A549 (cell line): ENCODE results near the gene CTAGE9. TPM values are rescaled to one million over a fixed set of nuclear protein-coding genes. Genes with fewer than 3 reads are reported as not detected.

ENCODE experiments used
- ATAC-seq, 2 experiments: fragments of 200-7000 bp in 1 of 2; fragments of >200 bp in 1 of 2; cut with Nextera tagmentation in 1 of 2; cut with Tn5 transposase in 1 of 2; 3 replicates each; pipeline versions ENCODE4 v1.8.0 to v1.9.1; 2018 to 2020; ENCODE audit warnings: mild to moderate bottlenecking in 1 of 2, moderate library complexity in 1 of 2
- CTCF ChIA-PET: fragments of 300-600 bp; sonication (Branson Sonifier 250); formaldehyde crosslinking; extraction: SDS; loops from one replicate; lab custom pipeline; 2021; ENCODE audit warnings: antibody characterized with exemption, inconsistent platforms; lab: Yijun Ruan, JAX
- POLR2A ChIA-PET: fragments of 350-600 bp; formaldehyde crosslinking; extraction: SDS; loops from one replicate; lab custom pipeline; 2021; ENCODE audit warnings: antibody characterized with exemption, inconsistent platforms; lab: Yijun Ruan, JAX
- DNase-seq, 2 experiments: peaks; one replicate each; pipeline versions ENCODE4 v3.0.0 to v3.0.0-alpha.2; 2011 to 2016; ENCODE audit warnings: low read depth in 1 of 2, low spot score in 1 of 2
- FAIRE-seq: peaks from 2 replicates; lab custom pipeline; 2011; peaks lifted over from hg19 to GRCh38; lab: Jason Lieb, UNC
- H3K27ac ChIP-seq, 2 experiments: fragments of >200 bp; sonication (Bioruptor Twin); formaldehyde crosslinking; 3 replicates each; pipeline ENCODE4 v1.5.1; 2016 to 2017
- H3K4me1 ChIP-seq: fragments of >200 bp; sonication (Bioruptor Twin); formaldehyde crosslinking; 3 replicates; pipeline ENCODE4 v1.6.1; 2016
- H3K4me2 ChIP-seq: fragments of >200 bp; sonication (Bioruptor Twin); formaldehyde crosslinking; 3 replicates; pipeline ENCODE4 v1.6.1; 2016
- H3K4me3 ChIP-seq: fragments of >200 bp; sonication (Bioruptor Twin); formaldehyde crosslinking; 3 replicates; pipeline ENCODE4 v1.5.1; 2016
- H3K9me3 ChIP-seq: fragments of >200 bp; sonication (Bioruptor Twin); formaldehyde crosslinking; 3 replicates; pipeline ENCODE4 v1.6.1; 2016
- BHLHE40 ChIP-seq: IDR thresholded peaks from 2 replicates; pipeline ENCODE4 v1.6.1; 2012; ENCODE audit warnings: low read depth, low read length, inconsistent platforms
- CHD2 ChIP-seq: fragments of 150-350 bp; IDR thresholded peaks from 2 replicates; pipeline ENCODE4 v1.6.1; 2014; ENCODE audit warnings: low read length; ENCODE audit not compliant: partially characterized antibody
- CHD4 ChIP-seq: fragments of 200-600 bp; sonication (generic); IDR thresholded peaks from 2 replicates; pipeline ENCODE4 v1.6.1; 2016; ENCODE audit warnings: antibody characterized with exemption, mild to moderate bottlenecking, borderline replicate concordance
- EHF ChIP-seq: fragments of 250-450 bp; sonication (Bioruptor Pico); IDR thresholded peaks from 2 replicates; pipeline ENCODE4 v1.5.0; 2020; ENCODE audit warnings: mild to moderate bottlenecking
- EHMT2 ChIP-seq: fragments of 200-600 bp; sonication (generic); IDR thresholded peaks from 2 replicates; pipeline ENCODE4 v1.6.1; 2016; ENCODE audit warnings: antibody characterized with exemption, low read depth, mild to moderate bottlenecking, moderate library complexity
- FOSL2 ChIP-seq, 2 experiments: fragments of 450-650 bp in 1 of 2; fragments of >200 bp in 1 of 2; sonication (Bioruptor Twin) in 1 of 2; formaldehyde crosslinking; IDR thresholded peaks; 2 replicates each; pipeline versions ENCODE4 v1.5.0 to v1.6.1; 2016 to 2020; ENCODE audit warnings: mild to moderate bottlenecking in 1 of 2, moderate library complexity in 1 of 2
- FOXS1 ChIP-seq: fragments of 250-450 bp; sonication (Bioruptor Pico); IDR thresholded peaks from 2 replicates; pipeline ENCODE4 v1.5.0; 2020; ENCODE audit warnings: mild to moderate bottlenecking, moderate library complexity
- GATA3 ChIP-seq: IDR thresholded peaks from 2 replicates; pipeline ENCODE4 v1.6.1; 2012; ENCODE audit warnings: borderline replicate concordance
- JUN ChIP-seq, 2 experiments: fragments of >200 bp; sonication (Bioruptor Twin); formaldehyde crosslinking; IDR thresholded peaks; 2 replicates in 1 of 2; 3 replicates in 1 of 2; pipeline ENCODE4 v1.6.1; 2016 to 2017
- KDM1A ChIP-seq: fragments of 200-600 bp; sonication (generic); IDR thresholded peaks from 2 replicates; pipeline ENCODE4 v1.6.1; 2016; ENCODE audit warnings: low read depth, mild to moderate bottlenecking
- KDM5A ChIP-seq: fragments of 200-600 bp; sonication (generic); IDR thresholded peaks from 2 replicates; pipeline ENCODE4 v1.6.1; 2016; ENCODE audit warnings: antibody characterized with exemption, mild to moderate bottlenecking
- NPAS2 ChIP-seq: fragments of 250-450 bp; sonication (Bioruptor Pico); IDR thresholded peaks from 2 replicates; pipeline ENCODE4 v1.8.0; 2022; ENCODE audit warnings: mild to moderate bottlenecking, moderate library complexity, borderline replicate concordance
- POLR2A ChIP-seq: IDR thresholded peaks from 2 replicates; pipeline ENCODE4 v1.6.1; 2012; ENCODE audit warnings: mild to moderate bottlenecking, low read length
- RARB ChIP-seq: fragments of 250-450 bp; sonication (Bioruptor Pico); IDR thresholded peaks from 2 replicates; pipeline ENCODE4 v1.8.0; 2021; ENCODE audit warnings: mild to moderate bottlenecking, moderate library complexity
- RFX5 ChIP-seq: fragments of 450-650 bp; IDR thresholded peaks from 2 replicates; pipeline ENCODE4 v1.7.1; 2014; ENCODE audit warnings: antibody characterized with exemption, mild to moderate bottlenecking, moderate library complexity
- SREBF2 ChIP-seq: fragments of 450-650 bp; IDR thresholded peaks from 2 replicates; pipeline ENCODE4 v1.6.1; 2014; ENCODE audit warnings: mild to moderate bottlenecking, moderate library complexity
- TP53 ChIP-seq: fragments of 250-450 bp; sonication (Bioruptor Pico); IDR thresholded peaks from 2 replicates; pipeline ENCODE4 v1.5.0; 2021; ENCODE audit warnings: mild to moderate bottlenecking, moderate library complexity
- ZSCAN20 ChIP-seq: fragments of 250-450 bp; sonication (Bioruptor Pico); IDR thresholded peaks from 2 replicates; pipeline ENCODE4 v1.8.0; 2022; ENCODE audit warnings: mild to moderate bottlenecking, moderate library complexity
- WGBS: methylation state at CpG from one replicate; pipeline ENCODE4 v1.1.6; 2017; ENCODE audit errors: missing lambda C conversion rate; 5-methylcytosine and 5-hydroxymethylcytosine counted together
- polyA plus RNA-seq, 4 experiments: library from polyadenylated mRNA; depleted of rRNA in 3 of 4; stranded (reverse); fragments of >200 nt; fragmentation: RNase III in 1 of 4; extraction: RNeasy Plus Mini Kit Qiagen cat#74134 plus additional on column Dnase treatment in 1 of 4; gene quantifications; 2 replicates in 3 of 4; 3 replicates in 1 of 4; pipeline ENCODE4 v1.2.3, GENCODE V29; 2011 to 2017
- TF ChIP-seq, protein P1 (sequence below): fragments of >200 bp; sonication (Bioruptor Twin); formaldehyde crosslinking; IDR thresholded peaks from 2 replicates; pipeline ENCODE4 v1.6.1; 2016
- TF ChIP-seq, protein P2 (sequence below): fragments of 150-350 bp; IDR thresholded peaks from 2 replicates; pipeline ENCODE4 v1.6.1; 2014; ENCODE audit warnings: low read depth, mild to moderate bottlenecking, low read length
- TF ChIP-seq, protein P3 (sequence below): fragments of >200 bp; sonication (Bioruptor Twin); formaldehyde crosslinking; IDR thresholded peaks from 3 replicates; pipeline ENCODE4 v1.5.1; 2016
- TF ChIP-seq, protein P4 (sequence below): IDR thresholded peaks from 2 replicates; pipeline ENCODE4 v1.6.1; 2012
- TF ChIP-seq, protein P5 (sequence below): fragments of >200 bp; sonication (Bioruptor Twin); formaldehyde crosslinking; IDR thresholded peaks from 3 replicates; pipeline ENCODE4 v1.6.1; 2016

The CTAGE9 gene
- polyA plus RNA-seq, 2 of the 4 experiments (the other 2 are of a cell fraction) = not detected

DNA sequence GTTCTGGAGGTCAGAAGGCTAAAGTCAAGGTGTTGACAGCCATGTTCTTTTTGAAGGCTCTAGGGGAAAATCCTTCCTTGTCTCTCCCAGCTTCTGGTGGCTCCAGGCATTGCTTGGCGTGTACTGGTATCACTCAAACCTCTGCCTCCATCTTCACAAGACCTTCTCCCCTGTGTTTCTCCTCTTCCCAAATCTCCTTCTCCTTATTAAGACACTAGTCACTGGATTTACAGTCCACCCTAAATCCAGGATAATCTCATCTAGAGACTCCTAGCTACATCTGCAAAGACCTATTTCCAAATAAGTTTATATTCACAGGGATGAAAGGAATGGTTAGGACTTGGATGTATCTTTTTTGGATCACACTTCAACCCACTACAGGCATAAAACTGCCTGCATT is 26.0 kb upstream of the CTAGE9 start:
- DNase-seq (no peak), ATAC-seq (no peak), FAIRE-seq (no peak)
- Histone ChIP-seq H3K4me2 (no peak overlapping the region), H3K9me3 (no peaks in the 10 kb centered on the region), H3K4me1 (no peaks in the 10 kb centered on the region), H3K4me3 (no peak overlapping the region), H3K27ac (no peak overlapping the region)
- ChIA-PET CTCF (interaction anchor here (0.7 kb wide), 2 partner anchors 42 to 178 kb away, joined by 3 read pairs; no protein-coding TSS in a partner anchor), POLR2A (no interaction called here)
- WGBS = 75% methylated on average over 1 of the region's 1 CpG
- TF ChIP-seq SREBF2 (no peak), CHD4 (no peak), FOSL2 (IDR thresholded peaks at IDR 0.05) (no peak), FOSL2 (CRISPR knock-in tag; IDR thresholded peaks at IDR 0.05) (no peak), TP53 (CRISPR knock-in tag) (no peak), RFX5 (no peak)

DNA sequence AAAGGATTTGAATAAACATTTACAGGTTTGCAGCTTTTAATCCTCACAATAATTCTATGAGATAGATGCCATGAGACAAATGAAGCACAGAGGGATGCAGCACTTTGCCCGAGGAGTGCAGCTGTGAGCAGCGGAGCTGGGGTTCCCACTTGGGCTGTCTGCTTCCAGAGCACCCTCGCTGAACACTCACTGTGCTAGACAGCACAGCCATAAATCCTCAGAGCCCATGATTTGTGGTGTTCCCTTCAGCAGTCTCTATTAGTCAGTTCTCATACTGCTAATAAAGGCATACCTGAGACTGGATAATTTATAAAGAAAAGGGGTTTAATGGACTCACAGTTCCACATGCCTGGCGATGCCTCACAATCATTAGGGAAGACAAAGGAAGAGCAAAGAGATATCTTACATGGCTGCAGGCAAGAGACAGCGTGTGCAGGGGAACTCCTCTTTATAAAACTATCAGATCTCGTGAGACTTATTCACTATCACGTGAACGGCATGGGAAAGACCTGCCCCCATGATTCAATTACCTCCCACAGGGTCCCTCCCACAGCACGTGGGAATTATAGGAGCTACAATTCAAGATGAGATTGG is 25.3 kb upstream of the CTAGE9 start:
- Histone ChIP-seq H3K4me1 (no peaks in the 10 kb centered on the region), H3K4me3 (no peak overlapping the region), H3K27ac (no peak overlapping the region), H3K4me2 (no peak overlapping the region), H3K9me3 (no peaks in the 10 kb centered on the region)
- CTCF ChIA-PET = interaction anchor here (0.7 kb wide), 2 partner anchors 42 to 179 kb away, joined by 3 read pairs; no protein-coding TSS in a partner anchor
- POLR2A ChIA-PET = no interaction called here
- FAIRE-seq (no peak), ATAC-seq (no peak), DNase-seq (no peak)
- TF ChIP-seq ZSCAN20 (CRISPR knock-in tag) (no peak), EHMT2 (no peak), SREBF2 (no peak)
- TF ChIP-seq, protein P1, sequence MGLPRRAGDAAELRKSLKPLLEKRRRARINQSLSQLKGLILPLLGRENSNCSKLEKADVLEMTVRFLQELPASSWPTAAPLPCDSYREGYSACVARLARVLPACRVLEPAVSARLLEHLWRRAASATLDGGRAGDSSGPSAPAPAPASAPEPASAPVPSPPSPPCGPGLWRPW = no peak
- WGBS = 49% methylated on average over 9 of the region's 9 CpGs

DNA sequence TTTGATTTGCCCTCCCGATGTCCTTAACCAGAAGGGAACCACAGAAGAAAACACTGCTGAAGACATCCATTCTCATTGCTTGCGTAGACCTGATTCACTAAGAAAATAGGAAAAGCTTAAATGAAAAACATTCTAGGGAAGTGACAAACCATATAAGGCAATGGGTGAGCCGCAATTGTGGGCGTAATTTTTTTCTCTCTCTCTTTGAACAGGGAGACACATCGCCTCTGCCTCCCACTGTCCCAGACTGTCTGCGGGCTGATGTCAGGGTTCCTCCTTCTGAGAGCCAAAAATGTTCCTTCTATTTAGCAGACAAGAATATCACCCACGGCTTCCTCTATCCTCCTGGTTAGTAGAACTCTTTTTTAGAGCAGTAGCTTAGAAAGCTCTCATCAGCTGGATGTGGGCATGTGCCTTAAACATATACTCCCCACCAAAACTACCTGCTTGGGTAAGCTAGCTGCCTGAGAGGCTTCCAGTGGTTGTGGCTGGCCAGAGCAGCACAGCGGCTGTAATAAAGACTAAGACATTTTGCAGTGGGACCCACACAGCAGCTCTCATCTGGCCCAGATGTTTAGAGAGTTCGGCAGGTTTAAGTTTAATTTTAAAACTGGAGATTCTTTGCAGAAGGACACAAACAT is 22.7 kb upstream of the CTAGE9 start:
- ChIA-PET POLR2A (no interaction called here), CTCF (no interaction called here)
- TF ChIP-seq KDM5A = no peak
- TF ChIP-seq, protein P2, sequence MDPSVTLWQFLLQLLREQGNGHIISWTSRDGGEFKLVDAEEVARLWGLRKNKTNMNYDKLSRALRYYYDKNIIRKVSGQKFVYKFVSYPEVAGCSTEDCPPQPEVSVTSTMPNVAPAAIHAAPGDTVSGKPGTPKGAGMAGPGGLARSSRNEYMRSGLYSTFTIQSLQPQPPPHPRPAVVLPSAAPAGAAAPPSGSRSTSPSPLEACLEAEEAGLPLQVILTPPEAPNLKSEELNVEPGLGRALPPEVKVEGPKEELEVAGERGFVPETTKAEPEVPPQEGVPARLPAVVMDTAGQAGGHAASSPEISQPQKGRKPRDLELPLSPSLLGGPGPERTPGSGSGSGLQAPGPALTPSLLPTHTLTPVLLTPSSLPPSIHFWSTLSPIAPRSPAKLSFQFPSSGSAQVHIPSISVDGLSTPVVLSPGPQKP = no peak
- no peak for TF ChIP-seq EHF (CRISPR knock-in tag)
- TF ChIP-seq, protein P3, sequence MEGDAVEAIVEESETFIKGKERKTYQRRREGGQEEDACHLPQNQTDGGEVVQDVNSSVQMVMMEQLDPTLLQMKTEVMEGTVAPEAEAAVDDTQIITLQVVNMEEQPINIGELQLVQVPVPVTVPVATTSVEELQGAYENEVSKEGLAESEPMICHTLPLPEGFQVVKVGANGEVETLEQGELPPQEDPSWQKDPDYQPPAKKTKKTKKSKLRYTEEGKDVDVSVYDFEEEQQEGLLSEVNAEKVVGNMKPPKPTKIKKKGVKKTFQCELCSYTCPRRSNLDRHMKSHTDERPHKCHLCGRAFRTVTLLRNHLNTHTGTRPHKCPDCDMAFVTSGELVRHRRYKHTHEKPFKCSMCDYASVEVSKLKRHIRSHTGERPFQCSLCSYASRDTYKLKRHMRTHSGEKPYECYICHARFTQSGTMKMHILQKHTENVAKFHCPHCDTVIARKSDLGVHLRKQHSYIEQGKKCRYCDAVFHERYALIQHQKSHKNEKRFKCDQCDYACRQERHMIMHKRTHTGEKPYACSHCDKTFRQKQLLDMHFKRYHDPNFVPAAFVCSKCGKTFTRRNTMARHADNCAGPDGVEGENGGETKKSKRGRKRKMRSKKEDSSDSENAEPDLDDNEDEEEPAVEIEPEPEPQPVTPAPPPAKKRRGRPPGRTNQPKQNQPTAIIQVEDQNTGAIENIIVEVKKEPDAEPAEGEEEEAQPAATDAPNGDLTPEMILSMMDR = no peak
- no peak for TF ChIP-seq FOXS1 (CRISPR knock-in tag)
- TF ChIP-seq, protein P1 = no peak
- no peak for TF ChIP-seq EHMT2
- TF ChIP-seq NPAS2 (CRISPR knock-in tag) = no peak
- TF ChIP-seq BHLHE40 = no peak
- no peak for TF ChIP-seq POLR2A
- TF ChIP-seq, protein P4, sequence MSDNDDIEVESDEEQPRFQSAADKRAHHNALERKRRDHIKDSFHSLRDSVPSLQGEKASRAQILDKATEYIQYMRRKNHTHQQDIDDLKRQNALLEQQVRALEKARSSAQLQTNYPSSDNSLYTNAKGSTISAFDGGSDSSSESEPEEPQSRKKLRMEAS = no peak
- no peak for TF ChIP-seq KDM1A
- TF ChIP-seq, protein P5, sequence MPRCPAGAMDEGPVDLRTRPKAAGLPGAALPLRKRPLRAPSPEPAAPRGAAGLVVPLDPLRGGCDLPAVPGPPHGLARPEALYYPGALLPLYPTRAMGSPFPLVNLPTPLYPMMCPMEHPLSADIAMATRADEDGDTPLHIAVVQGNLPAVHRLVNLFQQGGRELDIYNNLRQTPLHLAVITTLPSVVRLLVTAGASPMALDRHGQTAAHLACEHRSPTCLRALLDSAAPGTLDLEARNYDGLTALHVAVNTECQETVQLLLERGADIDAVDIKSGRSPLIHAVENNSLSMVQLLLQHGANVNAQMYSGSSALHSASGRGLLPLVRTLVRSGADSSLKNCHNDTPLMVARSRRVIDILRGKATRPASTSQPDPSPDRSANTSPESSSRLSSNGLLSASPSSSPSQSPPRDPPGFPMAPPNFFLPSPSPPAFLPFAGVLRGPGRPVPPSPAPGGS = no peak
- TF ChIP-seq RARB (CRISPR knock-in tag) = no peak
- no peak for TF ChIP-seq CHD2
- TF ChIP-seq JUN (IDR thresholded peaks at IDR 0.05) = no peak
- no peak for TF ChIP-seq GATA3
- Histone ChIP-seq H3K27ac (no peak overlapping the region), H3K9me3 (no peaks in the 10 kb centered on the region), H3K4me2 (no peak overlapping the region), H3K4me1 (no peaks in the 10 kb centered on the region), H3K4me3 (no peak overlapping the region)
- ATAC-seq = no peak
- FAIRE-seq = no peak
- no peak for DNase-seq
- WGBS = 69% methylated on average over 8 of the region's 9 CpGs
